ENCODE results near the gene SPTBN1. TPM values are rescaled to one million over a fixed set of nuclear protein-coding genes. Genes with fewer than 3 reads are reported as not detected.

The SPTBN1 gene
- total and polyA plus RNA-seq, 2 of the 13 experiments (the other 11 are each of a cell fraction or from before 2014, with no cell fraction given): 123 to 299 TPM

GRCh38 chr2:54665436-54665856 lies 209.3 kb downstream of the SPTBN1 start:
- Histone ChIP-seq H2AFZ (ENCODE audit: low read length) (no peak overlapping the region), H3K9ac (ENCODE audit: insufficient read depth, low read depth, low read length) (no peak overlapping the region), H3K9me3 (ENCODE audit: low read length) (no peaks in the 10 kb centered on the region), H3K36me3 (replicated peaks in 1 of 2; ENCODE audit: control insufficient read depth in 1 of 2, insufficient read depth in 2 of 2, low read length in 2 of 2) (peaks cover 34 to 86% of the 10 kb centered on the region in 2 experiments), H4K20me1 (ENCODE audit: insufficient read depth, low read length) (0 out of 2 replicates have a peak, but pooled peaks cover 7% of the 10 kb centered on the region), H3K4me3 (replicated peaks in 1 of 3; ENCODE audit: insufficient read depth in 1 of 3, low read depth in 2 of 3, low read length in 3 of 3) (no peak overlapping the region), H3K4me2 (ENCODE audit: low read depth, low read length) (no peak overlapping the region), H3K27ac (ENCODE audit: extremely low read length, insufficient read depth, low read length) (peak overlapping the region; percentile 86), H3K27me3 (ENCODE audit: control insufficient read depth in 1 of 2, insufficient read depth in 2 of 2, low read length in 2 of 2) (no peaks in the 10 kb centered on the region), H3K4me1 (ENCODE audit: insufficient read depth, low read length) (peaks cover 90% of the 10 kb centered on the region), H3K79me2 (ENCODE audit: insufficient read depth, low read length) (no peaks in the 10 kb centered on the region)
- in situ Hi-C loops (cut with HindIII; ENCODE audit: extremely low pct_ligation_motif_present, low pct_unique_long_range_greater_than_20kb): no loop called here
- WGBS (ENCODE audit: low lambda C conversion rate): 19% methylated on average over 3 of the region's 3 CpGs
- DNase-seq (ENCODE audit: low spot score) (peak; percentile 76), ATAC-seq (peak; percentile 15), FAIRE-seq (peak; percentile 30)
- intact Hi-C loops (cut with micrococcal nuclease; ENCODE audit: unreplicated experiment): loop anchor here (5.0 kb wide), 1 partner anchor 172 kb away; no protein-coding TSS in a partner anchor
- ChIA-PET CTCF (ENCODE audit: low intra/inter-chr PET ratio, low total read pairs) (interaction anchor here (1.1 to 2.1 kb wide), 2 partner anchors 39 to 173 kb away, joined by 3 to 11 read pairs; no protein-coding TSS in a partner anchor), POLR2A (interaction anchor here (0.9 to 2.3 kb wide), 6 partner anchors 8 to 173 kb away, joined by 3 to 7 read pairs (median 6); no protein-coding TSS in a partner anchor)
- no TSS peak for BruUV-seq (replicated peaks)
- TF ChIP-seq ZNF329 (CRISPR knock-in tag; IDR thresholded peaks at IDR 0.05; ENCODE audit: low read depth) (no peak), ZNF280B (CRISPR knock-in tag; IDR thresholded peaks at IDR 0.05; ENCODE audit: borderline replicate concordance) (no peak), ZBTB49 (CRISPR knock-in tag; IDR thresholded peaks at IDR 0.05; ENCODE audit: borderline replicate concordance) (no peak), HNRNPH1 (optimal IDR thresholded peaks at IDR 0.05; ENCODE audit: low read depth, low read length) (no peak), RBM22 (optimal IDR thresholded peaks at IDR 0.05; ENCODE audit: low read length) (peak; percentile 84), CEBPG (CRISPR knock-in tag; IDR thresholded peaks at IDR 0.05) (no peak), MAX (IDR thresholded peaks at IDR 0.05) (peak; percentile 41; the same call in 1 of the 2 replicates), SOX6 (IDR thresholded peaks at IDR 0.05) (no peak), SOX6 (CRISPR knock-in tag; IDR thresholded peaks at IDR 0.05) (no peak), SMYD3 (CRISPR knock-in tag; IDR thresholded peaks at IDR 0.05) (0 out of 2 replicates have a peak, but pooled peaks have one; percentile 17), MXD4 (CRISPR knock-in tag; IDR thresholded peaks at IDR 0.05) (0 out of 2 replicates have a peak, but pooled peaks have one; percentile 33), KLF11 (CRISPR knock-in tag; IDR thresholded peaks at IDR 0.05) (no peak), ZNF670 (CRISPR knock-in tag; IDR thresholded peaks at IDR 0.05; ENCODE audit: borderline replicate concordance) (no peak), ZBTB25 (CRISPR knock-in tag; IDR thresholded peaks at IDR 0.05) (no peak), MED8 (CRISPR knock-in tag; IDR thresholded peaks at IDR 0.05; ENCODE audit: insufficient replicate concordance) (no peak), POLR2G (IDR thresholded peaks at IDR 0.05; ENCODE audit: low read depth, low read length) (peak; percentile 36), PHF21A (CRISPR knock-in tag; IDR thresholded peaks at IDR 0.05) (no peak), TEAD3 (CRISPR knock-in tag; optimal IDR thresholded peaks at IDR 0.05; ENCODE audit: borderline replicate concordance) (peak; percentile 32), FOSL1 (CRISPR knock-in tag; IDR thresholded peaks at IDR 0.05; ENCODE audit: borderline replicate concordance) (no peak), TEF (CRISPR knock-in tag; IDR thresholded peaks at IDR 0.05) (no peak), RARA (CRISPR knock-in tag; IDR thresholded peaks at IDR 0.05) (peak; percentile 18; the same call in 1 of the 2 replicates)
